GM19397 (cell line): ENCODE measurements around the gene ROBO4.

ENCODE experiments used
- ATAC-seq: cut with Tn5 transposase; IDR thresholded peaks from one replicate; pipeline ENCODE4 v1.9.1; 2021; ENCODE audit warnings: mild to moderate bottlenecking, moderate library complexity; ENCODE audit not compliant: unreplicated experiment

ROBO4 gene

DNA sequence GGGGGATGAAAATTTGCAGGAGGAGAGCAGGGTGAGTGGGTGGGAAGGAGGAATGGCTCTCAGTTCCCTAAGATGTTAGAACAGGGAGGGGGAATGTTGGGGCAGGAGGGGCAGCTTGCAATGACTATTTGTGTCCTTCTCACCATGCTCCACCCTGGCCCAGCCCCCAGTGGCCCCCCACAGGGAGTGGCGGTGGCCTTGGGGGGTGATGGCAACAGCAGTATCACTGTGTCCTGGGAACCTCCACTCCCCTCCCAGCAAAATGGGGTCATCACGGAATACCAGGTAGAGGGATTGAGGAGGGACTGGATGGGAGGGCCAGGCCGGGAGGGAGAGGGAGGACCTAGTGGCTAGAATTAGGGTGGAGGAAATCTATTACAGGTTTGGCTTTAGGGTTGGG, 22.3 kb downstream of the ROBO4 start:
- ATAC-seq, result no peak

DNA sequence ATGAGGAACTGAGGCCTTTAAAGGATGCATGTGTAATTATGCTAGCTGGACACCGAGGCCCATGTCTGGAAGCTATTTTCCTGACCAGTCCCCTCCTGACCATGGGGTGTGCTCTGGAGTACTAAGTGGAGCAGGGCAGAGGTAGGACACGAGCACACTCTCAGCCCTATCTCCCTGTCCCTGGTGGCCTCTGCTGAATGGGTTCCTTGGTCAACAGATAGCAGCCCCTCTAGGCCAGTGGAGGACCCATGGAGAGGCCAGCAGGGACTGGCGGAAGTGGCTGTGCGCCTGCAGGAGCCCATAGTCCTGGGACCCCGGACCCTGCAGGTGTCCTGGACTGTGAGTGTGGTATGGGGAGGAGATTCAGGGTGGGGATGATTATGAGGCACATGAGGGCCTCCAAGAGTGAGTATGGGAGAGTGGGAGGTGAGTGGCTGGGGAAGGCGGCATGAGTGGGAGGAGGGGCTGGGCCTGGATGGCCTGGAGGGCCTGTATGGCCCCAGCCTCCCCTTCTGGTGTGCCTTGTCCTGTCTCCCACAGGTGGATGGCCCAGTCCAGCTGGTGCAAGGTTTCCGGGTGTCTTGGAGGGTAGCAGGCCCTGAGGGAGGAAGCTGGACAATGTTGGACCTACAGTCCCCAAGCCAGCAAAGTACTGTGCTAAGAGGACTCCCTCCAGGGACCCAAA, 23.0 kb downstream of the ROBO4 start:
- ATAC-seq, result no peak

DNA sequence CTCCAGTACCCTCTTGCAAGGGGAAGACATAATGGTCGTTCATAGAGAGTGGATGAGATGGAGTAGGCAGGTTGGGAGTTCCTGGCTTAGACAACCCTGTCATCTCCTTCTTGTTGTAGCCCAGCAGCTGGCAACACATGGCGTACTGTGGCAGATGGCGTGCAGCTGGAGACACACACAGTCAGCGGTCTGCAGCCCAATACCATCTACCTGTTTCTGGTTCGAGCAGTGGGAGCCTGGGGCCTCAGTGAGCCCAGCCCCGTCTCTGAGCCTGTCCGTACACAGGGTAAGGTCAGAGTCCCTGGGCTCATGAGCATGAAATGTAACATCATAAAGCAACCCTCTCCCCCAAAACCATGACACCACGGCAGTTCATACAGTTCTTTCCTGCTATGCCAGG, 23.7 kb downstream of the ROBO4 start:
- ATAC-seq, result no peak

DNA sequence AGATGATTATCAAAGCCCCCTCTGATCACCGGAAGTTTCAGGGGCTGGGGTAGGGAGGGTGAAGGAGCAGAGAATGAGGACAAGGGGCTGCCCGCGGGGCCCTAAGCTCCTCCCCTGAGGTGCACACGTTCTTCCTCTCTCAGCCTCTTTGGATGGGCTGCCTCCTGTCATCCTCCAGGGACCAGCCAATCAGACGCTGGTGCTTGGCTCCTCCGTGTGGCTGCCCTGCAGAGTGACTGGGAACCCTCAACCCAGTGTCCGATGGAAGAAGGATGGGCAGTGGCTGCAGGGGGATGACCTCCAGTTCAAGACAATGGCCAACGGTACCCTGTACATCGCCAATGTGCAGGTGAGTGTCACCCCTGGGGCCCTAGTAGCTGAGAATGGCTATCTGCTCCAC, 24.9 kb downstream of the ROBO4 start:
- no peak for ATAC-seq

DNA sequence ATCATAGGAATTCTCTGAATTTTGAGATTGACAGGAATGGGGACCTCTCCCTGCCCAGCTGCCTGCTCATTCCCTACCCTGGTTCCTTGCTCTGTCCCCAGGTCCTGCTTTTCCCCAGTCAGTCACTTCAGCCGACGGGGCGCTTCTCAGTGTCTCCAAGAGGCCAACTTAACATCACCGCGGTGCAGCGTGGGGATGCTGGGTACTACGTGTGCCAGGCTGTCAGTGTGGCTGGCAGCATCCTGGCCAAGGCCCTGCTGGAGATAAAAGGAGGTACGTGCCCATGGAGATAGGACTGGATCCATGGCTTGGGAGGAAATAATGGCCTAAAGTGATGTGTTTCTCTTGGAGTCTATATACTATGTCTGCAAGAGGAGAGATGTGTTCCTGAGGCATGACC, 25.4 kb downstream of the ROBO4 start:
- ATAC-seq, result no peak

DNA sequence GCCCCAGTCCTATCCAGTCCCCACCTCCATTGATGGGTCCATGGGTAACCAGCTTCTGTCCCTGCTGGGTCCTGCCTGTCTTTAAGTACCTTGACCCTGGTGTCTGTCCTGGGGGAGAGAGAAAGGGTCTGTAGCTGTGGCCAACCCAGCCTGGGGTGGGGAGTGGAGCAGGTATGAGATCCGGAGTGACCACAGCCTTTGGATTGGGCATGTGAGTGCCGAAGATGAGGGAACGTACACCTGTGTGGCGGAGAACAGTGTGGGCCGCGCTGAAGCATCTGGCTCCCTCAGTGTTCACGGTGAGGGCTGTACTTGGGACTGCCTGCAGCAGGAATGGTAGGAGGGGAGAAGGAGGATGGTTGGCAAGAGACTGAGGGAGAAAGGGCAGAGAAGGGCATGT, 27.2 kb downstream of the ROBO4 start:
- no peak for ATAC-seq

DNA sequence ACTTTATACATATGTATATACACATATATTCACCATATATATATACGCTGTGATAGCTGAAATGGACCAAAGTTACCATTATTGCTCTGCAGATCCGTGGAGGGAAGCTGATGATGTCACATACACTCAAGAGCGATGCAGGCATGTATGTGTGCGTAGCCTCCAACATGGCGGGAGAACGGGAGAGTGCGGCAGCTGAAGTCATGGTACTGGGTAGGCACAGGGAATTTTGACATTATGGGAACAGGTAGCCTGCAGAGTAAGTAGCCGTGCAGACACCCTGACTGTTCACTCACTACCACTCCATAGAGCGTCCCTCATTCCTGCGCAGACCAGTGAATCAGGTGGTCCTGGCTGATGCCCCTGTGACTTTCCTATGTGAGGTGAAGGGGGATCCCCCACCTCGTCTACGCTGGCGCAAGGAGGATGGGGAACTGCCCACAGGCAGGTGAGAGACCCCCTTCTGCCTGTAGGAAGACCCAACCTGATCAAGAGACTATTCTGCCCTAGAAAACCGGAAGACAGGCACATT, 27.7 kb downstream of the ROBO4 start:
- ATAC-seq, result no peak

DNA sequence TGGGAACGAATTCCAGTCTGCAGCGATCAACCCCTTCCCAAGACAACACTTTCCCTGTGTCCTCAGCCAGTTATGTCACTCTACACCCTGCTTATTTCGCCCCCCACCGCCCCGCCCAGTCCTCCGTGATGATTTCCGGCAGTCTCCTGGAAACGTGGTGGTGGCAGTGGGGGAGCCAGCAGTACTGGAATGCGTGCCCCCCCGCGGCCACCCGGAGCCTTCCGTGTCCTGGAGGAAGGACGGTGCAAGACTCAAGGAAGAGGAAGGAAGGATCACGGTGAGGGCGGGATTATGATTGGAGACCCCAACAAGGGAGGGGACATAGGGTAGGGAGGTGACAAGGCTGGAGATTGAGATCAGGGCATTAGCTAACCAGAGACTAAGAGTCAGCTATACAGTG, 28.3 kb downstream of the ROBO4 start:
- ATAC-seq, result no peak

DNA sequence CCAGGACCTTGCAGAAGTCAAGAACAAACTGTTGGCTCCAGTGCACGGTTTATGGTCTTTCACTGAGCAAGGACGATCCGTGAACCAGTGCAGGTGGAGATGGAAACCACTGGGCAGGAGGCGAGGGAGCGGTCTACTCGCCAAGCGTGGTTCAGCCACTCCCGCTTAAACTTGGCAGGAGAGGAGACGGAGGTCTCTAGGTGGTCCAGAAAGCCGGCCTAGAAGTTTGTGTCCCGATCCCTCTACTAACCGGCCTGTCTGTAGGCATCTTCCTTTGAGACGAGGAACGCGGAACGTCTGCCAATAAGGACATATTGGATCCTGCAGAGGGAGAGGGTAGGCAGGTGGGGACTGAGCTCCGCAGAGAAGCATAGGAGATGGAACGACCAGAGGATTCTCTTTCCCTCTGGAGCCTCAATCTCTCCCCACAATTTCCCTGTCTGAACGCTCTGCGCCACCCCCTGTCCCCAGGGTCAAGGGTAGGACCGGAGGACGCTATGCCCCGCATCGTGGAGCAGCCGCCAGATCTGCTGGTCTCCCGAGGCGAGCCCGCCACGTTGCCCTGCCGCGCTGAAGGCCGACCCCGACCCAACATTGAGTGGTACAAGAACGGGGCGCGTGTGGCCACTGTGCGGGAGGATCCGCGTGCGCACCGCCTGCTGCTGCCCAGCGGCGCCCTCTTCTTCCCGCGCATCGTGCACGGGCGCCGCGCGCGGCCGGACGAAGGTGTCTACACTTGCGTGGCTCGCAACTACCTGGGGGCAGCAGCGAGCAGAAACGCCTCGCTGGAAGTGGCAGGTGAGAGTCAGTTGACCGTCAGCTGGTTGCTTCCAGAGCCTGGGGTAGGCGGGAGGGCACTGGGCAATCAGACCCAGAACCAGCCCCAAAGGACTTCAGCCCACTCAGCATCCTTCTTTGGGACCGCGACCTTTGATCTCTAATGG, 29.1 kb downstream of the ROBO4 start:
- ATAC-seq, result no peak

DNA sequence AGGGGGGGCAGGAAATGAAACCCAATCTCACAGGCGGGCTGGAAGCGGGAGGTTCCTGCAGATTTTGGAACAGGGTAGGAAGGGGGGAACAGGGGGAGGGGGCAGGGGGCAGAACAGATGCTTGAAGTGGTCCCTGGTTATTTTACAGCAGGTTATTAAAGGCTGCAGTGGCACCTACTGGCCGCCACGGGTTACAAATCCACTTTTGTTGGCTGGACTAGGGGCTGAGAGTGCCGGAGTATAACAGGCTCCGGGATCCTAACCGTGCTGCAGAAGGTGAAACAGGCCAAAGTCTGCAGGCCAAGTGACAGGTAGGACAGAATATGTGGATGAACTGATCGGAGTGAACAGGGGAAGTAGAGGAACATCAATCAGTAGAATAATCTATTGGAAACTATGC, 30.0 kb downstream of the ROBO4 start:
- no peak for ATAC-seq

DNA sequence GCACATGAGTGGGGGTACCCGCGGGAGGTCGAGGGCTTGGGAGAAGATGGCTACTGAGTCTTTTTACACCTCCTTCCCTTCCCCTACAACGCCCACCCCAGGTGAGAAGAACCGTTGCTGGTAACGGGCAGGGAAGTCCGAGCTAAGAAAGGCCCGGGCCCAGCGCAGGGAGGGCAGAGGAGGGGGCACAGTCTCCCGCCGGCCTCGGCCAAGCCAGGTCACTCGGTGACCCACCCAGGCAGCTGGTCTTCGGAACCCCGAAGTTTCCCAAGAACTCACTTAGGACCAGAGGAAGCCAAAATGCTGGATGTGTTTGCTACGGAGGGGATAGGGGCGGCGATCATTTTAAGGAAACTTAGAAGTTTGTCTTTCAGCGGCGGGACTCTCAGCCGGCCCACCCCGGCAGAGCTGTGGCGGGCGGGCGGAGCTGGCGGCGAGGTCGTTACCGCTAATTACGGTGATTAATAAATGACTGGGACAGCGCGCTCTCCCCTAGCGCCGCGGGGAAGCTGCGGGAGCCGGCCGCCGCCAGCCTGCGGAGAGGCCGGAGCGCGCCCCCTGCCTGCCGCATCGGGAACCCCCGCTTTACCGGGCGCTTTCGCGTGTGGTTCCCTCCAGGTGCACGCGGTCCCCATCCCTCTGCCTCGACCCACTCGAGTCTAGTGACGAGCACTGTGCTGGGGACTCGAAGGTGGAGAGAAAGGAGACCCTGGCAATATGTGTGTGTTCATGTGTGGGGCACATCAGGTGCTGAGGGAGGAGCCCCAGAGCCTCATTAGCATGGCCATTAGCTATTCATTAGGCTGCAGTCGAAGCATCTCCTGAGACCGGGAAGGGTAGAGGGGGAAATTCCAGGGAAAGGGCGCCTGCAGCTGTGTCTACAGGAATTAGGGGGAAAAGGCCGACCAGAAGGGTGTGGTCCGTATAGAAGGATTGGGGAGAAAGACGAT, 31.5 kb downstream of the ROBO4 start:
- no peak for ATAC-seq

DNA sequence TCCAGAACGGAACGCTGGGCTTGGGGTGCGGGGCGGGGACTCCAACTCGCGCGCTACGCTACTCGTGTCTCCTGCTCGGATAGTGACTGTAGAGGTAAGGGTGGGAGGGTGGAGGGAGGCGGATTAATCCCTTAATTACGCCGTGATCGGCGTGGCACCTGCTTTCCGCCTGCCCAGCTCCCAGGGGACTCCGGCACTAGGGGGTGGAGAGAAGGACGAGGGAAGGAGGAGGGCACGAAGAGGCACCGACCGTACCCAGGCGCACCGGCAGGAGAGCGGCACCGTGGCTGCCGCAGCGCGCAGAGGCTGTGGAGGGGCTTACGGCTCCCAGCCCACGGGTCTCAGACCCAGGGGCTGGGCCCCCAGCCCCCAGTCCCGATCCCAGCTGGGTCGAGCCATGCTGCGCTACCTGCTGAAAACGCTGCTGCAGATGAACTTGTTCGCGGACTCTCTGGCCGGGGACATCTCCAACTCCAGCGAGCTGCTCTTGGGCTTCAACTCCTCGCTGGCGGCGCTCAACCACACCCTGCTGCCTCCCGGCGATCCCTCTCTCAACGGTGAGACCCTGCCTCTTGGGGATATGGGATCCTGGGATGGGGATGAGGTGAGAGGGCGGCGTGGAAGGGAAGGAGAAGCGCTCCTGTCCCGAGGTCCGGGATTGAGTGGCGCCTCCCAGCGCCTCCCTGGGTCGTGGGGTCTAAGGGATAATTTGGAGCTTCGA, 32.3 kb downstream of the ROBO4 start, which contains the start of gene ROBO3:
Gene ROBO3, plus strand, starts transcription at position 252 of the 721 bp plus-strand sequence. Its CDS starts 146 bp downstream, at position 398.
- ATAC-seq, result no peak

DNA sequence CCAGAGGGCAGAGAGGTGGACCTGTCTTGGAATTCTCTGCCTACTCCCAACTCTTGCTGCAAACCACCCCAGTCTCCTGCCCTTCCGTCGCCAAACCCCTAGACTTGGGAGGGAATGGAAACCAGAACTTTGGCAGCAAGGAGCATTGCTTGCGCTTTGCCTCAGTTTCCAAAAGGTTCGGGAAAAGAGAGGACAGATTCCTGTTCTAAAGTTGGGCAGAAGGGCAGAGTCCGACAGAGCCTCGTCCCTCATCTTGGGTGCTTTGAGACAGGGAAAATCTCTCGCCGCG, 32.8 kb downstream of the ROBO4 start:
- no peak for ATAC-seq

DNA sequence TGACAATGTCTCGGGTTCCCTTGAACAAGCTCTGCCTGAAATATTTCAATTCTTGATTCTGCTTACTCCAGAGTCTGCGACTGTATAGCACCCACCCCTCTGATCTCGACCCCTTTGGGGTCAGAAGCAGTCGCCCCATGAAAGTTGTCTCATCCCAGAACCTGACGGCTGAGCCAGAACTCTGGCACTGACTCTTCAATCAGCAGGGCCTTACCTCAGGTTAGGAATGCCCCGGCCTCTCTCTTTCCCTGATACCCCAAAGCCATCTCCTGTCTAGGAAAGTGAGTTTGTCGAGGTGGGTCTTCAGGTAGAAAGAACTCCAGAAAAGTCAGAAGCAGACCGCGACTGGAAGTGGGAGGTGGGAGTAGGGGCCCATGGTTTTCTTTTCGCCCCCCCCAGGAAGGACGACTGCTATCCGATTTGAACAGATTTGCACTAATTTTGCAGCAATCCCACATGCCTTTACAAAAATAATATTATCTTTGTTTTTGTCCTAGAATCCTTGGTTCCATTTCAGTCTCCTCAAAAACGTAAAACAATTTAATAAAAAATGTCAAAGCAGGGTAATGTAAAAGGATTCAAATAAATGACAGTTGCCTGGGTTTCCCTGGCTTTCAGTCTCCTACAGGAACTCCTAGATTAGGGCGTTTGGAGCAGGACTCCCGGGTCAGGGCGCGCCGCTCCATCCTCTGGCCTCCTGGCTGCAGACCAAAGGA, 33.3 kb downstream of the ROBO4 start:
- ATAC-seq, result no peak

DNA sequence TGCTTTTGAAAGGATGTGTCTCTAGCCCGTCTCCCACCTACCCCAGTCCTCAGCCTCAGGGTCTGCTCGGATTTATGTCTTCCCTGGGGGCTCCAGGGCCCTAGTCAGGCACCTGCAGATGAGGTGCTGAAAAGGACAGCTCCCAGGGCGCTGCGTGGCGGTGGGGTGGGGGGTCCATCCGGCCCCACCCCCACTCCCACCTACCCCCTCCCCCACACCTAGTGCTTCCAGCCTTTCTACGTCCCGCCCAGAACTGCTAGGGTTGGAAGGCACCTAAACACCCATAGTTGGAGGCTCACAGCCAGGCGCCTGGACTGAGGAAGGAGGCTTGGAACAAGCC, 33.9 kb downstream of the ROBO4 start:
- ATAC-seq, result no peak

DNA sequence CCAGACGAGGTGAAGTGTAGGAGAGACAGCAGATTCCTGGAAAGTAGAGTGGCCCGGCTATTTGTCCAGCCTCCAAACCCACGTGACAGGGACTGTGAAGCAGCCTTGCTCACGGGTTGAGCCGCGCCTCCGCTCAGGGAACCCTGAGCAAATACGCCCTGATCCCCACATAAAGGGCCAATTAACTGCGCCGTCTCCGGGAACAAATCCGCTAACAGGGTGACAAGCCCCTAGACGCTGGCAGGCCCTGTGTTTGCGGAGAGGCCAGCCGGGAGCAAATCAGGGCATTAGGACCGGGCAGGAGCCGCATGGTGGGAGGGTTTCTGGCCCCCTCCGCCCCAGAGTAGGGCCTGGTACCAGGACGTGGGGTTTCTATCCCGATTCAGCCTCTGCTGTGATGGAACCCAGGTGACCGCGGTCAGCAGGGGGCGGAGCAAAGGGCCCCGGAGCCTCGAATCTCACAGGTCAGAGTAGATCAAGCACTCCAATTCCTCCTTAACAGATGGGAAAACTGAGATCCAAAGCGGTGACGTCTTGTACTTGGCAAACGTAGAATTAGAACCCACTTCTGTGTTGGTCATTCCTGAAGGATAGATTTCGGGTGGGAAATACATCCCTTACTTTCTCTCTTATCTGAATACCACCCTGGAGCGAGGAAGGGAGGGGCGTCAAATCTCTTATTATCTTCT, 34.4 kb downstream of the ROBO4 start:
- no peak for ATAC-seq

DNA sequence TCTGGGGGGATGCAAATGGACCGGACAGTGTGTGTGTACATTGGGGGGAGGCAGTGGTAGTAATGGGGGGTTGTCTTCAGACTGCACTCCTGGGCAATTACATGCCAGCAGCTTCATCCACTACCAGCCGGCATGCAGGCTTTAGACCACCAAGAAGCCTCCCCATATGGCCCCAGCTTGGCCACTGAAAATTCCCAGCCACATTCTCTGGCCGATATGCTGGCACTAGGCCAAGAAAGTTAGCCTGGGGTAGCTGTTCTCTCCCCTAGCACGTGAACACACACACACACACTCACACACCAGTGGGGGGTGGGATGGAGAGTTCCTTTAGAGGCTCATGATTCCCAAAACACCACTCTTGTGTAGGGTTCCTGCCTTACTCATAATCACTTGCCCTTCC, 36.0 kb downstream of the ROBO4 start:
- no peak for ATAC-seq

DNA sequence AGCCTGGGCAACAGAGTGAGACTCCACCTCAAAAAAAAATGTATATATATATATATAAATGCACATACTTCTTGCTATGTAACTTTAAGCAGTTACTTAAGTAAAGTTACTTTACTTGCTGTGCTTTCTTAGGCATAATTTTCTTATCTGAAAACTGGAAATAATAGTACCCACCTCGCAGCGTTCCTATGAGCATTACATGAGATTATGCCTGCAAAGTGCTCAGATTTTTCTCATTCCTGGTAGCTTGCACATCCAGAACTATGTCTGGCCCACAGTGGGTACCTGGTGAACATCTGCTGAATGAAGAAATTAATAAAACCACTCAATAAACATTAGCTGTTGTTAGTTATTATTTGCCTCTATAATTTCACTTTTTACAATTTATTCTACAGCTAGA, 38.5 kb downstream of the ROBO4 start:
- ATAC-seq, result no peak

DNA sequence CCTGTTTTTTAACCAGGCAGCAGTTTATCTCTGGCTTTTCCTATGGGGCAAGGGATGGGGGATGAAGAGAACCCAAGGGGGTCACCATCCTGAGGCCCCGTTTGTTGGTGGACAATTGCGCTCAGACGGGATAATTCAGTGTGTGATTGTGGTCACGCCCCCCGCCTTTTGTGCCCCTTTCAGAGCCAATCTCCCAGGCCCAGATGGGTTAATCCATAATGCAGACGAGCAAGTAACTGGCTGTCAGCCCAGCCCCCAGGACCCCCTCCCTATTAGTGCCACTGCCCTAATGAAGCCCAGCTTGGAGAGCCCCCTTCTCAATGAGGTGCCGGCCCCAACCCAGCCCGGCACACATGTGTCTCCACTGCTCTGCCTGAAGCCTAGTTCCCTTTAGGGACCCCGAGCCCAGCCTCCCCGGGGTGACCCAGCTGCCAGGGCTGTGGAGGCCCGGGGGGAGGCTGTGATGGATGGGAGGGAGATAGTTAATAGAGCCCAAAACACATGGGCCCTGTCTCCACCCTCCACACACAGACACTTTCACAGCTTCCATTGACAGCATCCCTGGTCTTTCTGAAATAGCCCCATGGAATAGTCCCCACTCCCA, 51.5 kb downstream of the ROBO4 start:
- ATAC-seq, result no peak
